Measurements from ENCODE around the gene KIF24.

- TF ChIP-seq, protein P1, sequence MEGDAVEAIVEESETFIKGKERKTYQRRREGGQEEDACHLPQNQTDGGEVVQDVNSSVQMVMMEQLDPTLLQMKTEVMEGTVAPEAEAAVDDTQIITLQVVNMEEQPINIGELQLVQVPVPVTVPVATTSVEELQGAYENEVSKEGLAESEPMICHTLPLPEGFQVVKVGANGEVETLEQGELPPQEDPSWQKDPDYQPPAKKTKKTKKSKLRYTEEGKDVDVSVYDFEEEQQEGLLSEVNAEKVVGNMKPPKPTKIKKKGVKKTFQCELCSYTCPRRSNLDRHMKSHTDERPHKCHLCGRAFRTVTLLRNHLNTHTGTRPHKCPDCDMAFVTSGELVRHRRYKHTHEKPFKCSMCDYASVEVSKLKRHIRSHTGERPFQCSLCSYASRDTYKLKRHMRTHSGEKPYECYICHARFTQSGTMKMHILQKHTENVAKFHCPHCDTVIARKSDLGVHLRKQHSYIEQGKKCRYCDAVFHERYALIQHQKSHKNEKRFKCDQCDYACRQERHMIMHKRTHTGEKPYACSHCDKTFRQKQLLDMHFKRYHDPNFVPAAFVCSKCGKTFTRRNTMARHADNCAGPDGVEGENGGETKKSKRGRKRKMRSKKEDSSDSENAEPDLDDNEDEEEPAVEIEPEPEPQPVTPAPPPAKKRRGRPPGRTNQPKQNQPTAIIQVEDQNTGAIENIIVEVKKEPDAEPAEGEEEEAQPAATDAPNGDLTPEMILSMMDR (IDR thresholded peaks at IDR 0.05; ENCODE audit: low read length) = no peak
- no peak for TF ChIP-seq EZH2 (IDR thresholded peaks at IDR 0.05; ENCODE audit: borderline replicate concordance, low read length)
Observed at GRCh38 chr9:34374905-34375552, 46.0 kb upstream of the KIF24 start.

Data from OCI-LY1 (cell line).